ENCODE results near the gene CD163L1. TPM values are rescaled to one million over a fixed set of nuclear protein-coding genes. Genes with fewer than 3 reads are reported as not detected.

Gene CD163L1
- total RNA-seq, 2 donors from 2014 or later = 0.42 to 0.99 TPM

DNA sequence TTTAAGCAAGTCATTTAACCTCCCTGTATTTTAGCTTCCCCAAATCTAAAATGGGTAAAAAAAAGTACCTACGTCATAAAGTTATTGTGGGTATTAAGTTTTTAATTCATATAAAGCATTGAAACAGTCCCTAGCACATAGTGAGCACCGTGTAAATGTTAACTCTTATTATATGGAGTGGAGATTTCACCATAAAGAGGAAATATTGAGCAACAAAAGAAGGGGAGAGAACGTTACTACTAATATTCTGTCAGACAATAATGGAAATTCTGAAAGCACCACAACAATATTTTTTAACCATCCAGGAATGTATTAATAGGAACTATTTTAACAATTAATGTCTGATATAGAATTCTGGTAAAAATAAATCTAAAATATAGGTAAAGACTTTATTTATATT, 7.8 kb upstream of the CD163L1 start:
- TF ChIP-seq, protein P1, sequence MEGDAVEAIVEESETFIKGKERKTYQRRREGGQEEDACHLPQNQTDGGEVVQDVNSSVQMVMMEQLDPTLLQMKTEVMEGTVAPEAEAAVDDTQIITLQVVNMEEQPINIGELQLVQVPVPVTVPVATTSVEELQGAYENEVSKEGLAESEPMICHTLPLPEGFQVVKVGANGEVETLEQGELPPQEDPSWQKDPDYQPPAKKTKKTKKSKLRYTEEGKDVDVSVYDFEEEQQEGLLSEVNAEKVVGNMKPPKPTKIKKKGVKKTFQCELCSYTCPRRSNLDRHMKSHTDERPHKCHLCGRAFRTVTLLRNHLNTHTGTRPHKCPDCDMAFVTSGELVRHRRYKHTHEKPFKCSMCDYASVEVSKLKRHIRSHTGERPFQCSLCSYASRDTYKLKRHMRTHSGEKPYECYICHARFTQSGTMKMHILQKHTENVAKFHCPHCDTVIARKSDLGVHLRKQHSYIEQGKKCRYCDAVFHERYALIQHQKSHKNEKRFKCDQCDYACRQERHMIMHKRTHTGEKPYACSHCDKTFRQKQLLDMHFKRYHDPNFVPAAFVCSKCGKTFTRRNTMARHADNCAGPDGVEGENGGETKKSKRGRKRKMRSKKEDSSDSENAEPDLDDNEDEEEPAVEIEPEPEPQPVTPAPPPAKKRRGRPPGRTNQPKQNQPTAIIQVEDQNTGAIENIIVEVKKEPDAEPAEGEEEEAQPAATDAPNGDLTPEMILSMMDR (conservative IDR thresholded peaks at IDR 0.05) = no peak
- no peak for DNase-seq
- H3K36me3 ChIP-seq (ENCODE audit: control insufficient read depth, insufficient read depth, low read length) = no peaks in the 10 kb centered on the region
- no peak overlapping the region for H3K27ac ChIP-seq (ENCODE audit: low read depth, low read length)
- H3K9ac ChIP-seq (ENCODE audit: extremely low read depth, low read length, poor library complexity, severe bottlenecking) = no peak overlapping the region
- no peak overlapping the region for H3K4me3 ChIP-seq (ENCODE audit: low read length)
- no peak overlapping the region for H3K27ac Mint-ChIP-seq
- no peaks in the 10 kb centered on the region for H3K27me3 Mint-ChIP-seq (ENCODE audit: insufficient read depth)
- H3K4me1 Mint-ChIP-seq = no peaks in the 10 kb centered on the region
- WGBS, 2 experiments (ENCODE audit: insufficient coverage in 1 of 2, insufficient read length in 1 of 2) = 92% methylated on average over 2 of the region's 3 CpGs; no CpG with 5 or more reads in 1 of the 2 experiments
- H3K27me3 ChIP-seq (ENCODE audit: control insufficient read depth, insufficient read depth, low read length, poor library complexity, severe bottlenecking) = no peaks in the 10 kb centered on the region
- H3K9me3 Mint-ChIP-seq = peaks cover 3% of the 10 kb centered on the region
- no peaks in the 10 kb centered on the region for H3K9me3 ChIP-seq (ENCODE audit: control insufficient read depth, low read length)
- no peak overlapping the region for H3K4me3 Mint-ChIP-seq
- H3K36me3 Mint-ChIP-seq (ENCODE audit: low read depth) = no peaks in the 10 kb centered on the region
- no peaks in the 10 kb centered on the region for H3K4me1 ChIP-seq (ENCODE audit: control insufficient read depth, insufficient read depth, low read length)

DNA sequence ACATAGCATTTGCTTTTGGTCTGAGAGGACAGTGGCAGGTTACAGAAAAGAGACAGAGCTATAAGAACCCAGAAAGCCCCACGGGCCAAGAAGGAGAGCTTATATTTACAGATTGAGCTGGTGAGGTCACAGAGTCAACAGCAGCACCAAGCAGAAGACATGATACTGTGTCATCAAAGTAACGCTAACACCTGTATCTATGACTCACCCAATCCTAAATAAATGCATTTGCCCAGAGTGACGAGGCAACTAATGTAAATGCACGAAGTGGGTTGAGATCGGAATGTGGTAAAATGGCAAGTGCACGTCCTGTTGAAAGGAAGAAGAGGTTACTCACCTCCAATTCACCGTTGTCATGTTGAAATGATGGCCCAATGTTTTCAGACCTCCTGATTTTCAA, 6.7 kb upstream of the CD163L1 start:
- TF ChIP-seq, protein P1 (conservative IDR thresholded peaks at IDR 0.05) = no peak
- H3K4me3 Mint-ChIP-seq = no peak overlapping the region
- Histone ChIP-seq H3K4me3 (ENCODE audit: low read length) (no peak overlapping the region), H3K4me1 (ENCODE audit: control insufficient read depth, insufficient read depth, low read length) (no peaks in the 10 kb centered on the region), H3K27ac (ENCODE audit: low read depth, low read length) (no peak overlapping the region), H3K27me3 (ENCODE audit: control insufficient read depth, insufficient read depth, low read length, poor library complexity, severe bottlenecking) (no peaks in the 10 kb centered on the region), H3K36me3 (ENCODE audit: control insufficient read depth, insufficient read depth, low read length) (no peaks in the 10 kb centered on the region), H3K9ac (ENCODE audit: extremely low read depth, low read length, poor library complexity, severe bottlenecking) (no peak overlapping the region), H3K9me3 (ENCODE audit: control insufficient read depth, low read length) (peaks cover 5% of the 10 kb centered on the region)
- peaks cover 5% of the 10 kb centered on the region for H3K9me3 Mint-ChIP-seq
- H3K27ac Mint-ChIP-seq = no peak overlapping the region
- WGBS, 2 experiments (ENCODE audit: insufficient coverage in 1 of 2, insufficient read length in 1 of 2) = 94 to 97% methylated on average over 4 to 7 of the region's 7 CpGs
- no peak for DNase-seq
- no peaks in the 10 kb centered on the region for H3K27me3 Mint-ChIP-seq (ENCODE audit: insufficient read depth)
- no peaks in the 10 kb centered on the region for H3K36me3 Mint-ChIP-seq (ENCODE audit: low read depth)
- no peaks in the 10 kb centered on the region for H3K4me1 Mint-ChIP-seq

DNA sequence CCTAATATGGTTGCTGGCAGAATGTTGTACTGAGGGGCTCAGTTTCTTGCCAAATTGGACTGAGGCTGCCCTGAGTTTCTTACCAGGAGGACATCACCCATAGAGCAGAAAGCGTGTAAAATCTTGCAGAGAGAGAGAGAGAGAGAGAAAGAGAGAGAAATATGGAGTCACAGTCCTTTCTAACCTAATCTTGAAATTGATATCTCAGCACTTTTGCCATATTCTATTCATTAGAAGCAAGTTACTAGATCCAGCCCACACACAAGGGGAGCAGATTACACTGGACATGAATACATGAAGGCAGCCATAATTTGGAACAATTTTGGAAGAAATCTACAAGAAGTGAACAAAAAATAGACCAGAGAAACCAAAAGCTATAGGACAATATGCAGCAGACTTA, 4.1 kb upstream of the CD163L1 start:
- TF ChIP-seq, protein P1 (conservative IDR thresholded peaks at IDR 0.05) = no peak
- no peak overlapping the region for H3K4me3 ChIP-seq (ENCODE audit: low read length)
- H3K4me1 Mint-ChIP-seq = no peaks in the 10 kb centered on the region
- H3K9ac ChIP-seq (ENCODE audit: extremely low read depth, low read length, poor library complexity, severe bottlenecking) = no peak overlapping the region
- no peaks in the 10 kb centered on the region for H3K36me3 ChIP-seq (ENCODE audit: control insufficient read depth, insufficient read depth, low read length)
- no peaks in the 10 kb centered on the region for H3K27me3 ChIP-seq (ENCODE audit: control insufficient read depth, insufficient read depth, low read length, poor library complexity, severe bottlenecking)
- H3K27ac Mint-ChIP-seq = no peak overlapping the region
- 100% methylated on average over 1 of the region's 1 CpG; no CpG with 5 or more reads in 1 of the 2 experiments for WGBS, 2 experiments (ENCODE audit: insufficient coverage in 1 of 2, insufficient read length in 1 of 2)
- H3K4me1 ChIP-seq (ENCODE audit: control insufficient read depth, insufficient read depth, low read length) = no peaks in the 10 kb centered on the region
- no peaks in the 10 kb centered on the region for H3K36me3 Mint-ChIP-seq (ENCODE audit: low read depth)
- peaks cover 2% of the 10 kb centered on the region for H3K9me3 Mint-ChIP-seq
- H3K9me3 ChIP-seq (ENCODE audit: control insufficient read depth, low read length) = peaks cover 8% of the 10 kb centered on the region
- H3K4me3 Mint-ChIP-seq = no peak overlapping the region
- H3K27ac ChIP-seq (ENCODE audit: low read depth, low read length) = no peak overlapping the region
- peaks cover 2% of the 10 kb centered on the region for H3K27me3 Mint-ChIP-seq (ENCODE audit: insufficient read depth)
- DNase-seq = no peak

Data from endodermal cell (in vitro differentiated cells).